Large intestine (tissue), 3 donors: Measurements from ENCODE around the gene SLC12A1. TPM values are rescaled to one million over a fixed set of nuclear protein-coding genes. Genes with fewer than 3 reads are reported as not detected.

Source experiments
- DNase-seq, 2 donors: peaks; one replicate each; pipeline versions ENCODE4 v3.0.0 to v3.0.0-alpha.2; 2013
- H3K27ac ChIP-seq: one replicate; pipeline ENCODE4 v1.5.1; 2013; ENCODE audit warnings: low read length
- H3K27me3 ChIP-seq: 2 replicates; pipeline ENCODE4 v1.6.1; 2013; ENCODE audit warnings: low read length; ENCODE audit not compliant: control insufficient read depth, insufficient read depth
- H3K36me3 ChIP-seq: 2 replicates; pipeline ENCODE4 v1.6.1; 2013; ENCODE audit warnings: low read length; ENCODE audit not compliant: control insufficient read depth, insufficient read depth
- H3K4me1 ChIP-seq: one replicate; pipeline ENCODE4 v1.6.1; 2013; ENCODE audit warnings: low read length; ENCODE audit not compliant: control insufficient read depth, insufficient read depth
- H3K4me3 ChIP-seq: one replicate; pipeline ENCODE4 v1.5.1; 2013; ENCODE audit warnings: low read length
- H3K9me3 ChIP-seq: one replicate; pipeline ENCODE4 v1.6.1; 2013; ENCODE audit warnings: mild to moderate bottlenecking, low read depth, low read length, moderate library complexity; ENCODE audit not compliant: control insufficient read depth
- WGBS: methylation state at CpG from one replicate; pipeline ENCODE4 v1.1.5; 2013; ENCODE audit warnings: low lambda C conversion rate; ENCODE audit not compliant: insufficient coverage; 5-methylcytosine and 5-hydroxymethylcytosine counted together
- polyA plus RNA-seq: library from polyadenylated mRNA; unstranded; fragments of 120-200 nt; gene quantifications from one replicate; pipeline ENCODE4 v1.2.1, GENCODE V29; 2013

The SLC12A1 gene
- polyA plus RNA-seq, 1 donor: 0.10 TPM

DNA sequence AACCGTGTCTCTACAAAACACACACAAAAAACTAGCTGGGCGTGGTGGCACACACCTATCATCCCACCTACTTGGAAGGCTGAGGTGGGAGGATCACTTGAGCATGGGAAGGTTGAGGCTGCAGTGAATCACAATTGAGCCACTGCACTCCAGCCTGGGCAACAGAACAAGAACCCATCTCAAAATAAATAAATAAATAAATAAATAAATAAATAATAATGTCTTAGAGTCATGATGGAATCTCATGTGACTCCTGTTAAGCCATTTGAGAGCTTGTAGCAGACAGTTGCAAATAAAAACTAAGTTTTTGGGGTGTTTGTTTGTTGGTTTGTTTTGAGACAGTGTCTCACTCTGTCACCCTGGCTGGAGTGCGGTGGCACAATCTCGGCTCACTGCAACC is 33.2 kb downstream of the SLC12A1 start:
- H3K27ac ChIP-seq: no peak overlapping the region
- WGBS: no CpG with 5 or more reads among the region's 4 CpGs
- no peaks in the 10 kb centered on the region for H3K36me3 ChIP-seq
- no peaks in the 10 kb centered on the region for H3K4me1 ChIP-seq
- no peak for DNase-seq
- no peak overlapping the region for H3K4me3 ChIP-seq
- no peaks in the 10 kb centered on the region for H3K27me3 ChIP-seq
- H3K9me3 ChIP-seq: no peaks in the 10 kb centered on the region

DNA sequence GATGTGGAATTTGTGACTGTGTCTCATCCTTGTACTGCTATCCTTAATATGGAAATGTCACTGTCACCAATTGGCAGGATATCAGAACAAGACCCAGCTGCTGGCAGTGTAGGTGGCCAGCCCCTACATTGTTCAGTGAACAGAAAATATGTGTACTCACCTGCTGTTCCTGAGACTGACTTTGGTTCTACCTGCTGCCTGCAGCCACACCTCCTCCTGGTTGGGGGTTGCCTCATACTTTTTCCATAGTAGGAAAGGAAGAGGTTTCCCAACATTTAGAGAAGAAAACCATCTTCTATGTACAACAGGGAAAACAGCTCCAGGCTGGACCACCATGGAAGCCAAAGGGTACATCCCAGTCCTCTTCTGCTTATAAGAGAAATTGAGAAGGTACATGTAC is 35.9 kb downstream of the SLC12A1 start:
- no peaks in the 10 kb centered on the region for H3K9me3 ChIP-seq
- no peaks in the 10 kb centered on the region for H3K4me1 ChIP-seq
- H3K36me3 ChIP-seq: no peaks in the 10 kb centered on the region
- H3K27ac ChIP-seq: no peak overlapping the region
- DNase-seq: no peak
- H3K27me3 ChIP-seq: no peaks in the 10 kb centered on the region
- H3K4me3 ChIP-seq: no peak overlapping the region

DNA sequence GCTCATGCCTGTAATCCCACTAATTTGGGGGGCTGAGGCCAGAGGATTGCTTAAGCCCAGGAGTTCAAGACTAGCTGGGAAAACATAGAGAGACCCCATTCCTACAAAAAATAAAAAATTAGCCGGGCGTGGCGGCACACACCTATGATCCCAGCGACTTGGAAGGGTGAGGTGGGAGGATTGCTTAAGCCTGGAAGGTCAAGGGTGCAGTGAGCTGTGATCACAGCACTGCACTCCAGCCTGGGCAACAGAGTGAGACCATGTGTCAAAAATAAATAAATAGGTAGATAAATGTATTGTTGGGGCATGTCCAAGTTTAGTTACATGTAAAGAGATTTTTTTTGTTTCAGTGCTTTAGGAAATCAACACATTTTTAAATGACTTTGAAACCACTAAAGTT is 36.4 kb downstream of the SLC12A1 start:
- no peaks in the 10 kb centered on the region for H3K9me3 ChIP-seq
- no peaks in the 10 kb centered on the region for H3K27me3 ChIP-seq
- H3K4me1 ChIP-seq: no peaks in the 10 kb centered on the region
- no peak overlapping the region for H3K4me3 ChIP-seq
- no peaks in the 10 kb centered on the region for H3K36me3 ChIP-seq
- H3K27ac ChIP-seq: no peak overlapping the region
- 94% methylated on average over 3 of the region's 4 CpGs for WGBS
- DNase-seq: no peak

DNA sequence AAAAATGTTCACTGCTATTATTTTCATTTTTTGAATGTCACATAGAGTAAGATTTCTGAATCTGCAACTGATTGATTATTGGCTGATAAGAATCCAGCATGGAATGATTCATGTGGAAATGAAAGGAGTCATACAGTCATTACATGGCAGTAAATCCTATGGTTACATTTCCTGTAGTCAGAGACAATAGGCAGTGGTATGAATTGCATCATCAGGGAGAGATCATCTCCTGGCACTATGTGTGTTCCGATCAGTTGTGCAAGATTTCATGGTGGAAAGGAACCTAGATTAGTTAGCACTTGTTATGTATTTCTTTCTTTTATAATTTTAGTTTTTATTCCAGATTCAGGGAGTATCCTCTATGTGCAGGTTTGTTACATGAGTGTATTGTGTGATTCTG is 38.8 kb downstream of the SLC12A1 start:
- H3K9me3 ChIP-seq: no peaks in the 10 kb centered on the region
- no peak overlapping the region for H3K4me3 ChIP-seq
- no peak overlapping the region for H3K27ac ChIP-seq
- WGBS: no CpG with 5 or more reads among the region's 1 CpG
- H3K27me3 ChIP-seq: no peaks in the 10 kb centered on the region
- no peaks in the 10 kb centered on the region for H3K36me3 ChIP-seq
- DNase-seq: no peak
- no peaks in the 10 kb centered on the region for H3K4me1 ChIP-seq

DNA sequence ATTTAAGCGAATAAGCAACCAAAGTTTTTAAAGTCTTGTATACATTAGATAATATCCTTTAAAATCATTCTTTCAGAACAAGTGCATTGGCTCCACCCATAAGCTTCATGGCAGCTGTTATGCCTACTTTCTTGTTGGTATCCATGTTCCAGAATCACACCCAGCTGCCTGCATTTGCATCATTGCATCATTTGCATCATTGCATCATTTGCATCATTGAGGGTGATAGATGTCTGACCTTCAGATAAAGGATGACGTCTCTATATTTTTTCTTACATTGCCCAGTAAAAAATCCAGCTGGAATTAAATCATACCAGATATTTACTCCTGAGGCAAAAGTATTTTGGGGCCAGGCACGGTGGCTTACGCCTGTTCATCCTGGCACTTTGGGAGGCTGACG is 42.3 kb downstream of the SLC12A1 start:
- no peak overlapping the region for H3K4me3 ChIP-seq
- H3K4me1 ChIP-seq: no peaks in the 10 kb centered on the region
- 100% methylated on average over 1 of the region's 5 CpGs for WGBS

DNA sequence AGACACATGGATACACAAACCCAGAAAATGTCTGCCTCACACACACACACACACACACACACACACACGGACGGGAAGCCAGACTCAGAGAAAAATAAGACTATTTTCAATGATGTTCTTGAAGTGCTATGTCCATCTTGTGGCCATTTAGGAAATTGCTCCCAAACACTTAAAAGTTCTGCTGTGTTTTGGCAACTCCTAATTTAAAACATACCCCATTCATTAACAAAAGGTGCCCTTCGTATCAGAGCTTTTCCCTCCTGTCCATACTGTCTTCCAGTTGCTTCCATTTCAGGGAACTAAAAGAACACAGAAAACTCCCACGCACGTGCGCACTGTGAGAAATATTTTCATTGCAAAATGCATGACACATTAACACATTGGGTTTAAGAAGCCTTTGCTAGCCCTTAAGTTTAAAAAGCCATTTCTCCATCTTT is 44.6 kb downstream of the SLC12A1 start:
- Histone ChIP-seq H3K27ac (no peak overlapping the region), H3K36me3 (no peaks in the 10 kb centered on the region), H3K4me1 (no peaks in the 10 kb centered on the region), H3K9me3 (no peaks in the 10 kb centered on the region), H3K4me3 (no peak overlapping the region), H3K27me3 (no peaks in the 10 kb centered on the region)
- peak; percentile 29 to 31 for DNase-seq
- WGBS: no CpG with 5 or more reads among the region's 6 CpGs

More for the DNA sequence above, 42.3 kb downstream of the SLC12A1 start:
- DNase-seq: no peak
- H3K27me3 ChIP-seq: no peaks in the 10 kb centered on the region
- H3K27ac ChIP-seq: no peak overlapping the region
- no peaks in the 10 kb centered on the region for H3K36me3 ChIP-seq
- H3K9me3 ChIP-seq: no peaks in the 10 kb centered on the region

DNA sequence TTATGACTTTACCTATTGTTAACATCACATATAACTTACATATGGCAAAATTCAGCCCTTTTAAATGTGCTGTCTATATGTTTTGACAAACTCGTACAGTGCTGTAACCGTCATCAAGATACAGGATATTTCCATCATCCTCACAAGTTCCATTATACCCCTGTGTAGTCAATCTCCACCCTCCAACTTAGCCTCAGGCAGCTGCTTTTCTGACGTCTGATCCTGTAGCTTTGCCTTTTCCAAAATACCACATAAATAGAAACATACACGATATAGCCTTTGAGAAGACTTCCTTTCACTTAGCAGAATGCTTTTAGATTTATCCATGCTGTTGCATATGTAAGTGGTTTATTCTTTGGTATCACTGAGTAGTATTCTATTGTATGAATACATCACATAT is 47.1 kb downstream of the SLC12A1 start:
- Histone ChIP-seq H3K9me3 (no peaks in the 10 kb centered on the region), H3K27me3 (no peaks in the 10 kb centered on the region), H3K27ac (no peak overlapping the region), H3K4me3 (no peak overlapping the region), H3K4me1 (no peaks in the 10 kb centered on the region), H3K36me3 (no peaks in the 10 kb centered on the region)
- no peak for DNase-seq
- WGBS: 86% methylated on average over 1 of the region's 4 CpGs

DNA sequence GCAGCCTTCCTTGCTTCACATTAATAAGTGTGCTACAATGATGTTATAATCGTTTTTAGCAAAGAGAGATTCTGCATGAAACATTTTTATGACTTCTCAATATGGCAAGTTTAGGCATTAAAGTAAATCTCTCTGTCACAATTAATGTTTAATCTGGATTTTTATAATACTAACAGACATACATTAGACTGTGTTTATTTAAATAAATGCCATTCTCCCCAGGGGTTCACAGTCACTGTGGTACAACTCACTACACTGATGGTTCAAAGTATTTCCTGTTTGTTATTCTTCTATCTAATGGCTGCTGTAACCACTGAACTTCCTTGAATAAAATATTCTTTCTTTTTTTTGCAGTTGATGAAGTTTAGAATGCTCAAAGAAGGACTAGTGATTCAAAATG is 59.0 kb downstream of the SLC12A1 start:
- peaks cover 2% of the 10 kb centered on the region for H3K27me3 ChIP-seq
- no peak overlapping the region for H3K4me3 ChIP-seq
- H3K4me1 ChIP-seq: no peaks in the 10 kb centered on the region
- WGBS: 80% methylated on average over 1 of the region's 1 CpG
- H3K36me3 ChIP-seq: no peaks in the 10 kb centered on the region
- H3K27ac ChIP-seq: no peak overlapping the region
- DNase-seq: no peak
- H3K9me3 ChIP-seq: no peaks in the 10 kb centered on the region

DNA sequence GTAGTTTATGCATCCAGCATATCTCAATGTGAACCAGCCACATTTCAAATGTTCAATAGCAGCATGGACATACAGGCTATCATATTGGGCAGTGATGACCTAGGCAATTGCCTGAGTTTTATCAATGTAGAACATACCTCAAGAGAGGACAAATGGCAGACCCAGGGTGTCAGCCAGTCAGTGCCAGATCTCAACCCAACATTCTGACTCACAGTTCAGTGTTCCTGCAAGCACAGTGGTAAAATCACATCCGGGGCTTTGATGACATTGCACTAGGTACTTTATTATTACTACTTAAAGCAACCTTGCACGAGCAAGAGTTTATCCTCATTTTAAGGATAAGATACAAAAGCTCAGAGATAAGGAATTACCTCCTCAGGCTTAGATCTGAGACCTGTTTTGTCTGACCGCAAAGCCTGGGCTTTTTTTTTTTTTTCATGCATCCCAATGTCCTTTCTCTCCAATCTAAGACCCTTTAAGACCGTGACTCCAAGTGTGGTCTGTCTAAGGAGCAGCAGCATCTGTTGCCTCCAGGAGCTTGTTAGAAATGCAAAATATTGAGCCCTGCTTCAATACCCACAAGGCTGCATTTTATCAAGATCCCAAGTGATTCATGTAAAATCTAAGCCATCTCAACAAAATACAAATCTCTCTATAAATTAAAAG is 60.1 kb downstream of the SLC12A1 start:
- H3K9me3 ChIP-seq: no peaks in the 10 kb centered on the region
- WGBS: no CpG with 5 or more reads among the region's 4 CpGs
- no peak overlapping the region for H3K4me3 ChIP-seq
- H3K27ac ChIP-seq: no peak overlapping the region
- H3K36me3 ChIP-seq: no peaks in the 10 kb centered on the region
- no peaks in the 10 kb centered on the region for H3K4me1 ChIP-seq
- no peak for DNase-seq
- H3K27me3 ChIP-seq: peaks cover 2% of the 10 kb centered on the region

DNA sequence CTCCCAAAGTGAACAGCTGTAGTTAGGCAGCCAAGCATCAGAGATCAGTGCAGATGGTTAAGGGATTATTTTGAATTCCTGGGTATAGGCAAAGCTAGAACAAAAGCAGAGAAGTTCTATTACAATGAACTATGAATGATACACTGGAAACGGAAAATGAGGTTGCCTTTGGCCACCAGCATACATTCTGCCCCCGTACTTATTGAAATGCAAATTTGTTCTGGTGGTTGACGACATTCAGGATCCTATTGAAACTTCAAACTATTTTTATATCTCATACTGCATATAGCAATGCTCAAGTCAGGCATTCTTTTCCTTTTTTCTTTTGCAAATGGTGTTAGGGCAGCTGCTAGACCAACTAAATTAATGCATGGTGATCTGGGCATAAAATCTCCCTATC is 61.7 kb downstream of the SLC12A1 start:
- Histone ChIP-seq H3K9me3 (no peaks in the 10 kb centered on the region), H3K27ac (no peak overlapping the region), H3K4me1 (no peaks in the 10 kb centered on the region), H3K4me3 (no peak overlapping the region), H3K36me3 (no peaks in the 10 kb centered on the region), H3K27me3 (peaks cover 2% of the 10 kb centered on the region)
- no CpG with 5 or more reads among the region's 3 CpGs for WGBS
- no peak for DNase-seq

DNA sequence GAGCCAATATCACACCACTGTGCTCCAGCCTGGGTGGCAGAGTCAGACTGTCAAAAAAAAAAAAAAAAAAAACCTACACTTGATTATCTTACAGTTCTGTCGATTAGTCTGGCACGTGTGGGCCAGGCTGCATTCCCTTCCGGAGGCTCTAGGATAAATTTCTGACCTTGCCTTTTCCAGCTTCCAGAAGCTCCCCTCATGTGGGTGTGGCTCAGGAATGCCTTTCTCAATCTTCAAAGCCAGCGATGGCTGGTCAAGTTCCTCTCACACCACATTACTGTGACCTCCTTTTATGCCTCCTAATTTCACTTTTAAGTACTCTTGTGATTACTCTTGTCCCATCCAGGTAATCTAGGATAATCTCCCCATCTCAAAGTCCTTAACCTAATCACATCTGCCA is 66.9 kb downstream of the SLC12A1 start:
- Histone ChIP-seq H3K27me3 (no peaks in the 10 kb centered on the region), H3K4me1 (no peaks in the 10 kb centered on the region), H3K36me3 (no peaks in the 10 kb centered on the region), H3K27ac (no peak overlapping the region), H3K9me3 (no peaks in the 10 kb centered on the region), H3K4me3 (no peak overlapping the region)
- no peak for DNase-seq
- WGBS: 50% methylated on average over 1 of the region's 4 CpGs
